GM15510 (cell line): ENCODE measurements around the gene IRF8.

Experiments
- POLR2A ChIP-seq: IDR thresholded peaks from 3 replicates; pipeline ENCODE4 v1.6.1; 2011; ENCODE audit warnings: borderline replicate concordance; ENCODE audit not compliant: insufficient read length; ENCODE audit errors: extremely low read depth

The IRF8 gene

GRCh38 chr16:85862476-85863383 is 36.2 kb upstream of the IRF8 start:
- TF ChIP-seq POLR2A: no peak

- no peak for TF ChIP-seq POLR2A
Measured at GRCh38 chr16:85863384-85863774, 35.6 kb upstream of the IRF8 start.

GRCh38 chr16:85864965-85865364 is 34.0 kb upstream of the IRF8 start:
- no peak for TF ChIP-seq POLR2A

GRCh38 chr16:85867189-85867588 is 31.8 kb upstream of the IRF8 start:
- no peak for TF ChIP-seq POLR2A

GRCh38 chr16:85868495-85868894 is 30.5 kb upstream of the IRF8 start:
- no peak for TF ChIP-seq POLR2A

- no peak for TF ChIP-seq POLR2A
Measured at GRCh38 chr16:85869206-85869605, 29.8 kb upstream of the IRF8 start.

GRCh38 chr16:85869785-85870558 is 29.0 kb upstream of the IRF8 start:
- no peak for TF ChIP-seq POLR2A

GRCh38 chr16:85871756-85872155 is 27.2 kb upstream of the IRF8 start:
- no peak for TF ChIP-seq POLR2A

- TF ChIP-seq POLR2A: no peak
Measured at GRCh38 chr16:85872734-85873133, 26.2 kb upstream of the IRF8 start.

- no peak for TF ChIP-seq POLR2A
Measured at GRCh38 chr16:85873153-85873552, 25.8 kb upstream of the IRF8 start.

DNA sequence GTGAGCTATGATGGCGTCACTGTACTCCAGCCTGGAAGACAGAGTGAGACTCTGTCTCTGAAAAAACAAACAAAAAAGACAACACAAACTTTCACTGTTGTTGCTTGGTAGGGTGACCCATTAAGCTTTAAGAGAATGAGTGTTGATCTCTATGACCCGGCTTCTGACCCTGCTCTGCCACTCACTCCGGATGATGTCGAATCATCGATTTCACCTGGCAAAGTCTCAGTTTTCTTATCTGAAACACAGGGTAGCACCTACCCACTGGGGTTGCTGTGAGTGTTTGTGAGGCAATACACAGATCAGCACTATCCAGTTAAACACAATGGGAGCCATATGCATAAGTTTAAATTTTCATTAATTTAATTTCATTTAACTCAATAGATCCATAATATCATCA is 20.6 kb upstream of the IRF8 start:
- no peak for TF ChIP-seq POLR2A

- no peak for TF ChIP-seq POLR2A
Measured at GRCh38 chr16:85878875-85879274, 20.1 kb upstream of the IRF8 start.

DNA sequence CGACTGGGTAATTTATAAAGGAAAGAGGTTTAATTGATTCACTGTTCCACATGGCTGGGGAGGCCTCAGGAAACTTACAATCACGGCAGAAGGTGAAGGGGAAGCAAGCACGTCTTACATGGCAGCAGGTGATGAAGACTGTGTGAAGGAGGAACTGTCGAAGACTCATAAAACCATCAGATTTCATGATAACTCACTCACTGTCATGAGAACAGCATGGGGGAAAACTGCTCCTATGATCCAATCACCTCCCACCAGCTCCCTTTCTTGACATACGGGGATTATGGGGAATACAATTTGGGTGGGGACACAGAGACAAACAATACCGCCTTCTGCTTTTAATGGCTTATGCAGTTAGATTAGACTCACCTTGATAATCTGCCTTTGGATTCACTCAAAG is 19.4 kb upstream of the IRF8 start:
- TF ChIP-seq POLR2A: no peak

DNA sequence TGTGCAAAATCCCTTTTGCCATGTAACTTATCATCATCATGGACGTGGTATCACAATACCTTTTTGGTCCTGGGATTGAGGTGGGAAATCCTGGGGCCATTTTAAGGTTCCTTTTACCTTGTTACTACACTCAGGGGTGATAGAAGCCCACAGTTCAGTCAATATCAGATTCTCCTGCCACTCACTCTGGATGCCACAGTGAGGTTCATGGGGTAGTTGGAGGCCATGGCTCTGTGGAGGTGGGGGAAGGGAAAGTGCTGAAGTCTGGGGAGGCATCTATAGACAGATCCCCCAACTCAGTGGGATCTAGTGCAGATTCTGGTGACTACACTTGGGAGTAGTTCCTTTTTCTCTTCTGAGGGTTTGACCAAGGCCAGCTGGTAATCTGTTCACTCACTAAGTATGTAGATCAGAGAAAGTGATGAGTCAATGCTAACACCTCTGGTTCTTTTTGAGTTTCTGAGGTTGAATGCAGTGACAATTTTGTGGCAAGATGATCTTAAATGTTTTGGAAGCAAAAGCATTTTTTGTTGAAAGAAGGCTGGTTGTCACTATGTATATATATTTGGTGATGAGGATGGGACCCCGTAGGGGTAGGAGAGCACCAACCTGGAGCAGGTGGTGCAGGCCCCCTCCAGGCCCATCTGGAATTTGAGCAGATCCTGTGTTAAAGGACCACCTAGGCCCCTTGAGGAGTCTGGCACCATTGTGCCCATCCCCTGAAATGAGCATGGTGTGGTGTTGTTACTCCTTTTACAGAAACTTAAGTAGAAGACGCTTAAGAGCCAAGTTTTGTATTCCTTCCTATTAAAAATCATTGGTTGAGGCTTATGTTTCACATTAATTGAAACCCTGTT is 18.8 kb upstream of the IRF8 start:
- TF ChIP-seq POLR2A: no peak

- TF ChIP-seq POLR2A: no peak
Measured at GRCh38 chr16:85880861-85881260, 18.1 kb upstream of the IRF8 start.

GRCh38 chr16:85881436-85881835 is 17.5 kb upstream of the IRF8 start:
- no peak for TF ChIP-seq POLR2A
